NCI-H2107 treated with DMSO at 0.1 percent for 48 hours (cell line): ENCODE data around the gene PIEZO2.
A peak's percentile ranks its signal among the peaks of the same experiment; 100 is the strongest.
"Not testable (repeated sequence)": the region's sequence is repeated elsewhere in the genome, so short reads cannot be mapped to it uniquely, and the experiment has no call there.

Source experiments
- DNase-seq: peaks from one replicate; lab custom pipeline; 2025; ENCODE audit not compliant: unreplicated experiment; lab: John Stamatoyannopoulos, UW

The PIEZO2 gene

GRCh38 chr18:11149441-11150270 is at the start of gene PIEZO2:
TSS of gene PIEZO2 (minus strand) at chr18:11149569. CDS start at chr18:11148588, 981 bp downstream.
- no peak for DNase-seq

- no peak for DNase-seq
Observed at GRCh38 chr18:11183637-11184036, 34.3 kb upstream of the PIEZO2 start.

GRCh38 chr18:11181629-11182028 is 32.3 kb upstream of the PIEZO2 start:
- DNase-seq: not testable (repeated sequence)

- no peak for DNase-seq
Observed at GRCh38 chr18:11179959-11180519, 30.7 kb upstream of the PIEZO2 start.

GRCh38 chr18:11178951-11179549 is 29.7 kb upstream of the PIEZO2 start:
- no peak for DNase-seq

- no peak for DNase-seq
Observed at GRCh38 chr18:11177382-11177781, 28.0 kb upstream of the PIEZO2 start.

GRCh38 chr18:11176481-11176881 is 27.1 kb upstream of the PIEZO2 start:
- no peak for DNase-seq

GRCh38 chr18:11175266-11175979 is 26.1 kb upstream of the PIEZO2 start:
- DNase-seq: no peak

- not testable (repeated sequence) for DNase-seq
Observed at GRCh38 chr18:11174179-11174578, 24.8 kb upstream of the PIEZO2 start.

GRCh38 chr18:11167778-11168177 is 18.4 kb upstream of the PIEZO2 start:
- no peak for DNase-seq

GRCh38 chr18:11165952-11166351 is 16.6 kb upstream of the PIEZO2 start:
- no peak for DNase-seq

- DNase-seq: no peak
Observed at GRCh38 chr18:11165138-11165537, 15.8 kb upstream of the PIEZO2 start.

- no peak for DNase-seq
Observed at GRCh38 chr18:11163665-11164064, 14.3 kb upstream of the PIEZO2 start.

- DNase-seq: no peak
Observed at GRCh38 chr18:11162889-11163288, 13.5 kb upstream of the PIEZO2 start.

- no peak for DNase-seq
Observed at GRCh38 chr18:11162462-11162861, 13.1 kb upstream of the PIEZO2 start.

GRCh38 chr18:11160313-11160712 is 10.9 kb upstream of the PIEZO2 start:
- DNase-seq: no peak

GRCh38 chr18:11159844-11160243 is 10.5 kb upstream of the PIEZO2 start:
- no peak for DNase-seq

GRCh38 chr18:11156978-11157377 is 7.6 kb upstream of the PIEZO2 start:
- DNase-seq: no peak

GRCh38 chr18:11155034-11155759 is 5.8 kb upstream of the PIEZO2 start:
- DNase-seq: no peak

- DNase-seq: peak; percentile 14
Observed at GRCh38 chr18:11154368-11154989, 5.1 kb upstream of the PIEZO2 start.
